Melanocyte of skin (primary cell): ENCODE data around the gene SF3B6. TPM values are rescaled to one million over a fixed set of nuclear protein-coding genes. Genes with fewer than 3 reads are reported as not detected.

Experiments used
- small RNA-seq, 2 donors: library from RNA; depleted of rRNA; stranded (forward); fragments of <200 nt; gene quantifications; one replicate each; pipeline ENCODE3, GENCODE V24; 2012
- total RNA-seq, 2 donors: library from RNA; depleted of rRNA; stranded (reverse); fragments of >200 nt; gene quantifications; 2 replicates each; pipeline ENCODE4 v1.2.3, GENCODE V29; 2012

The SF3B6 gene
- 100 to 1,000 TPM in 1 of 2 donors, 10 to 100 TPM in 1; 89.8 to 163 TPM for total RNA-seq

GRCh38 chr2:24075915-24076848, at the start of gene SF3B6:
TSS of gene SF3B6 (minus strand) at chr2:24076326. CDS start at chr2:24076229, 97 bp downstream.

GRCh38 chr2:24123195-24123921, 47.2 kb upstream of the SF3B6 start, which contains the start of the genes FAM228B and PFN4:
TSS of gene FAM228B (plus strand) at chr2:24123469. CDS start at chr2:24124362, 893 bp downstream.
TSS of gene PFN4 (minus strand) at chr2:24123334. CDS start at chr2:24122535, 799 bp downstream.

GRCh38 chr2:24084386-24085199, 8.5 kb upstream of the SF3B6 start, which contains the start of gene TP53I3:
TSS of gene TP53I3 (minus strand) at chr2:24084834. CDS start at chr2:24084326, 508 bp downstream.

GRCh38 chr2:24049485-24050021, 26.6 kb downstream of the SF3B6 start, which contains the start of gene FKBP1B:
TSS of gene FKBP1B (plus strand) at chr2:24049741. CDS start at chr2:24049850, 109 bp downstream.

GRCh38 chr2:24046930-24047702, 29.0 kb downstream of the SF3B6 start, which contains the start of gene WDCP:
TSS of gene WDCP (minus strand) at chr2:24047391. CDS start at chr2:24039494, 7,897 bp downstream.

Small RNA genes within 50 kb of the gene (small RNA-seq; reads per million reads assigned to genes)
- gene RNU6-370P = 0 reads per million in 2 donors

Other genes starting within 250 kb of the SF3B6 start
- gene ATAD2B, start 149.2 kb downstream of the SF3B6 start, total RNA-seq = 10 to 100 TPM; 11.4 to 12.0 TPM
- 10 to 100 TPM; 12.0 to 15.5 TPM for gene UBXN2A, start 135.9 kb downstream of the SF3B6 start, total RNA-seq
- gene MFSD2B, start 66.2 kb downstream of the SF3B6 start, total RNA-seq = under 1 TPM in 1 of 2 donors, not detected in 1; under 0.01 TPM
- gene WDCP, start 28.9 kb downstream of the SF3B6 start, total RNA-seq = 10 to 100 TPM in 1 of 2 donors, 1 to 10 TPM in 1; 8.3 to 15.7 TPM
- gene FKBP1B, start 26.6 kb downstream of the SF3B6 start, total RNA-seq = 10 to 100 TPM in 1 of 2 donors, 1 to 10 TPM in 1; 4.5 to 10.7 TPM
- 10 to 100 TPM; 35.3 to 44.7 TPM for gene TP53I3, start 8.5 kb upstream of the SF3B6 start, total RNA-seq
- gene PFN4, start 47.0 kb upstream of the SF3B6 start, total RNA-seq = 1 to 10 TPM in 1 of 2 donors, under 1 TPM in 1; 0.67 to 1.0 TPM
- gene FAM228B, start 47.1 kb upstream of the SF3B6 start, total RNA-seq = 1 to 10 TPM; 3.7 to 4.5 TPM
- gene FAM228A, start 98.7 kb upstream of the SF3B6 start, total RNA-seq = under 1 TPM in 1 of 2 donors, not detected in 1; under 0.01 TPM